ENCODE measurements around the gene TRIM58.

Gene TRIM58

GRCh38 chr1:247843411-247843810 is 13.6 kb upstream of the TRIM58 start:
- Histone ChIP-seq H3K9ac (no peak overlapping the region), H3K9me3 (ENCODE audit: control insufficient read depth, low read length) (no peaks in the 10 kb centered on the region), H3K4me3 (ENCODE audit: low read depth, low read length) (no peak overlapping the region), H3K27me3 (ENCODE audit: control insufficient read depth, insufficient read depth, low read length) (no peaks in the 10 kb centered on the region), H3K36me3 (ENCODE audit: control insufficient read depth, insufficient read depth, low read length) (no peaks in the 10 kb centered on the region), H3K4me2 (ENCODE audit: low read length) (no peak overlapping the region), H3K79me2 (no peaks in the 10 kb centered on the region), H2AFZ (no peak overlapping the region), H3K4me1 (no peaks in the 10 kb centered on the region), H3K27ac (no peak overlapping the region)
- no peak for TF ChIP-seq CTCF (IDR thresholded peaks at IDR 0.05)

- H3K27ac ChIP-seq, result no peak overlapping the region
- no peak overlapping the region for H2AFZ ChIP-seq
- H3K79me2 ChIP-seq, result no peaks in the 10 kb centered on the region
Measured at GRCh38 chr1:247845011-247845692, 11.8 kb upstream of the TRIM58 start.

GRCh38 chr1:247845693-247846017 is 11.3 kb upstream of the TRIM58 start:
- no peaks in the 10 kb centered on the region for H3K4me1 ChIP-seq
- no peak overlapping the region for H2AFZ ChIP-seq
- H3K27ac ChIP-seq, result no peak overlapping the region
- H3K27me3 ChIP-seq (ENCODE audit: control insufficient read depth, insufficient read depth, low read length), result no peaks in the 10 kb centered on the region
- H3K9me3 ChIP-seq (ENCODE audit: control insufficient read depth, low read length), result no peaks in the 10 kb centered on the region
- no peak for TF ChIP-seq CTCF (IDR thresholded peaks at IDR 0.05)
- no peak overlapping the region for H3K4me2 ChIP-seq (ENCODE audit: low read length)
- H3K4me3 ChIP-seq (ENCODE audit: low read depth, low read length), result no peak overlapping the region
- H3K79me2 ChIP-seq, result no peaks in the 10 kb centered on the region
- H3K9ac ChIP-seq, result no peak overlapping the region
- H3K36me3 ChIP-seq (ENCODE audit: control insufficient read depth, insufficient read depth, low read length), result no peaks in the 10 kb centered on the region

More at GRCh38 chr1:247845011-247845692, 11.8 kb upstream of the TRIM58 start:
- TF ChIP-seq CTCF (IDR thresholded peaks at IDR 0.05), result no peak
- no peak overlapping the region for H3K4me3 ChIP-seq (ENCODE audit: low read depth, low read length)
- no peak overlapping the region for H3K4me2 ChIP-seq (ENCODE audit: low read length)
- H3K4me1 ChIP-seq, result no peaks in the 10 kb centered on the region
- H3K9ac ChIP-seq, result no peak overlapping the region
- H3K27me3 ChIP-seq (ENCODE audit: control insufficient read depth, insufficient read depth, low read length), result no peaks in the 10 kb centered on the region
- no peaks in the 10 kb centered on the region for H3K36me3 ChIP-seq (ENCODE audit: control insufficient read depth, insufficient read depth, low read length)
- H3K9me3 ChIP-seq (ENCODE audit: control insufficient read depth, low read length), result no peaks in the 10 kb centered on the region

- H3K4me1 ChIP-seq, result no peaks in the 10 kb centered on the region
- H3K36me3 ChIP-seq (ENCODE audit: control insufficient read depth, insufficient read depth, low read length), result no peaks in the 10 kb centered on the region
- H3K79me2 ChIP-seq, result no peaks in the 10 kb centered on the region
- H3K9ac ChIP-seq, result no peak overlapping the region
- no peaks in the 10 kb centered on the region for H3K27me3 ChIP-seq (ENCODE audit: control insufficient read depth, insufficient read depth, low read length)
- no peak overlapping the region for H3K4me3 ChIP-seq (ENCODE audit: low read depth, low read length)
- no peak for TF ChIP-seq CTCF (IDR thresholded peaks at IDR 0.05)
- H3K9me3 ChIP-seq (ENCODE audit: control insufficient read depth, low read length), result no peaks in the 10 kb centered on the region
- no peak overlapping the region for H2AFZ ChIP-seq
- no peak overlapping the region for H3K27ac ChIP-seq
- no peak overlapping the region for H3K4me2 ChIP-seq (ENCODE audit: low read length)
Measured at GRCh38 chr1:247848346-247848745, 8.6 kb upstream of the TRIM58 start.

- H3K4me2 ChIP-seq (ENCODE audit: low read length), result no peak overlapping the region
- H3K9me3 ChIP-seq (ENCODE audit: control insufficient read depth, low read length), result no peaks in the 10 kb centered on the region
- no peak for TF ChIP-seq CTCF (IDR thresholded peaks at IDR 0.05)
- H3K27ac ChIP-seq, result no peak overlapping the region
- no peaks in the 10 kb centered on the region for H3K27me3 ChIP-seq (ENCODE audit: control insufficient read depth, insufficient read depth, low read length)
- no peak overlapping the region for H3K9ac ChIP-seq
- H3K4me3 ChIP-seq (ENCODE audit: low read depth, low read length), result no peak overlapping the region
- H3K79me2 ChIP-seq, result no peaks in the 10 kb centered on the region
- no peak overlapping the region for H2AFZ ChIP-seq
- no peaks in the 10 kb centered on the region for H3K36me3 ChIP-seq (ENCODE audit: control insufficient read depth, insufficient read depth, low read length)
- H3K4me1 ChIP-seq, result no peaks in the 10 kb centered on the region
Measured at GRCh38 chr1:247849616-247850015, 7.4 kb upstream of the TRIM58 start.
